H1 (cell line): ENCODE results near the gene THG1L. TPM values are rescaled to one million over a fixed set of nuclear protein-coding genes. Genes with fewer than 3 reads are reported as not detected.
A peak's percentile ranks its signal among the peaks of the same experiment; 100 is the strongest.

ENCODE experiments used
- CTCF ChIA-PET: fragments of 300-600 bp; sonication (Branson Sonifier 250); formaldehyde crosslinking; loops from one replicate; lab custom pipeline; 2021; ENCODE audit not compliant: partially characterized antibody; lab: Charles Lee
- POLR2A ChIA-PET: fragments of 300-600 bp; sonication (Branson Sonifier 250); formaldehyde crosslinking; loops from one replicate; lab custom pipeline; 2021; ENCODE audit warnings: inconsistent platforms; ENCODE audit not compliant: partially characterized antibody; lab: Charles Lee
- DNase-seq, 2 experiments: peaks; one replicate each; pipeline versions ENCODE4 v3.0.0 to v3.0.0-alpha.2; 2010 to 2022; ENCODE audit warnings: low spot score in 2 of 2, low read depth in 1 of 2, mixed read lengths in 1 of 2
- FAIRE-seq: peaks from 2 replicates; lab custom pipeline; 2011; peaks lifted over from hg19 to GRCh38; lab: Jason Lieb, UNC
- H2AFZ ChIP-seq: 2 replicates; pipeline ENCODE4 v1.8.1; 2012; ENCODE audit warnings: low read length, inconsistent platforms
- H2AK5ac ChIP-seq: 2 replicates; pipeline ENCODE4 v1.6.1; 2013; ENCODE audit warnings: low read depth, low read length
- H2BK120ac ChIP-seq: replicated peaks from 2 replicates; pipeline ENCODE3; 2013; ENCODE audit warnings: low read depth, low read length, inconsistent platforms
- H2BK12ac ChIP-seq: 2 replicates; pipeline ENCODE4 v1.6.1; 2013; ENCODE audit warnings: low read depth, low read length
- H2BK15ac ChIP-seq: 2 replicates; pipeline ENCODE4 v1.6.1; 2013; ENCODE audit warnings: low read length
- H2BK20ac ChIP-seq: 2 replicates; pipeline ENCODE4 v1.6.1; 2013; ENCODE audit warnings: low read length
- H2BK5ac ChIP-seq: 2 replicates; pipeline ENCODE4 v1.6.1; 2013; ENCODE audit warnings: low read depth, low read length
- H3K14ac ChIP-seq: 2 replicates; pipeline ENCODE4 v1.6.1; 2013; ENCODE audit warnings: inconsistent platforms; ENCODE audit not compliant: insufficient read length
- H3K18ac ChIP-seq: 2 replicates; pipeline ENCODE4 v1.6.1; 2013; ENCODE audit warnings: low read length; ENCODE audit errors: extremely low read depth
- H3K23ac ChIP-seq: 2 replicates; pipeline ENCODE4 v1.6.1; 2013; ENCODE audit warnings: inconsistent platforms; ENCODE audit not compliant: insufficient read length
- H3K23me2 ChIP-seq: 2 replicates; pipeline ENCODE4 v1.6.1; 2013; ENCODE audit warnings: low read depth, low read length
- H3K27ac ChIP-seq: 2 replicates; pipeline ENCODE4 v1.6.1; 2011; ENCODE audit warnings: low read depth, low read length, inconsistent platforms
- H3K27me3 ChIP-seq, 4 experiments: replicated peaks in 1 of 4; 1 replicate in 1 of 4; 2 replicates in 3 of 4; pipeline versions ENCODE4 v1.6.1 to v1.8.1; 2011 to 2013; ENCODE audit warnings: low read length in 3 of 4, mild to moderate bottlenecking in 3 of 4, inconsistent platforms in 2 of 4, mixed read lengths in 2 of 4, moderate library complexity in 1 of 4; ENCODE audit not compliant: control insufficient read depth in 3 of 4, insufficient read depth in 3 of 4; ENCODE audit errors: extremely low read depth in 1 of 4
- H3K36me3 ChIP-seq, 4 experiments: 2 replicates each; pipeline versions ENCODE4 v1.6.1 to v1.8.1; 2011 to 2013; ENCODE audit warnings: mild to moderate bottlenecking in 4 of 4, low read length in 3 of 4, moderate library complexity in 2 of 4, control low read depth in 1 of 4, inconsistent platforms in 1 of 4; ENCODE audit not compliant: insufficient read depth in 4 of 4, control insufficient read depth in 2 of 4
- H3K4ac ChIP-seq: replicated peaks from 2 replicates; pipeline ENCODE3; 2013; ENCODE audit warnings: low read length, low read depth, mixed read lengths, inconsistent platforms; ENCODE audit not compliant: insufficient read length
- H3K4me1 ChIP-seq, 4 experiments: replicated peaks in 1 of 4; 1 replicate in 1 of 4; 2 replicates in 3 of 4; pipeline versions ENCODE4 v1.6.1 to v1.8.1; 2011 to 2013; ENCODE audit warnings: low read length in 3 of 4, inconsistent platforms in 2 of 4, mixed read lengths in 1 of 4; ENCODE audit not compliant: insufficient read depth in 4 of 4, control insufficient read depth in 3 of 4
- H3K4me2 ChIP-seq, 2 experiments: 2 replicates each; pipeline versions ENCODE4 v1.6.1 to v1.8.1; 2011 to 2013; ENCODE audit warnings: low read depth in 2 of 2, low read length in 2 of 2, control low read depth in 1 of 2, inconsistent platforms in 1 of 2, mild to moderate bottlenecking in 1 of 2; ENCODE audit not compliant: insufficient read depth in 1 of 2
- H3K4me3 ChIP-seq, 4 experiments: fragments of 200-600, 300-600 bp in 1 of 4; sonication (generic), shearing (Covaris generic), sonication (Bioruptor Twin) in 1 of 4; 2 replicates each; pipeline versions ENCODE4 v1.5.1 to v1.8.1; 2011 to 2016; ENCODE audit warnings: low read length in 4 of 4, low read depth in 3 of 4, control low read depth in 2 of 4, inconsistent platforms in 2 of 4, mild to moderate bottlenecking in 2 of 4, mixed read lengths in 1 of 4, moderate library complexity in 1 of 4; ENCODE audit not compliant: insufficient read depth in 2 of 4; ENCODE audit errors: extremely low read depth in 1 of 4
- H3K56ac ChIP-seq: replicated peaks from 2 replicates; pipeline ENCODE3; 2013; ENCODE audit warnings: low read depth, mild to moderate bottlenecking, mixed read lengths, low read length, inconsistent platforms; ENCODE audit not compliant: insufficient read length
- H3K79me1 ChIP-seq: 2 replicates; pipeline ENCODE4 v1.6.1; 2013; ENCODE audit warnings: low read depth, low read length, control low read depth
- H3K79me2 ChIP-seq, 2 experiments: 2 replicates each; pipeline versions ENCODE4 v1.6.1 to v1.8.1; 2012 to 2013; ENCODE audit warnings: low read length in 2 of 2, mild to moderate bottlenecking in 2 of 2, inconsistent platforms in 1 of 2; ENCODE audit not compliant: insufficient read depth in 2 of 2, control insufficient read depth in 1 of 2
- H3K9ac ChIP-seq, 4 experiments: replicated peaks in 1 of 4; 1 replicate in 1 of 4; 2 replicates in 3 of 4; pipeline versions ENCODE4 v1.6.1 to v1.8.1; 2011 to 2013; ENCODE audit warnings: low read depth in 3 of 4, low read length in 3 of 4, control low read depth in 2 of 4, mild to moderate bottlenecking in 2 of 4, moderate library complexity in 2 of 4, inconsistent platforms in 1 of 4; ENCODE audit errors: extremely low read depth in 1 of 4
- H3K9me3 ChIP-seq, 2 experiments: 2 replicates each; pipeline versions ENCODE4 v1.6.1 to v1.8.1; 2012 to 2013; ENCODE audit warnings: mild to moderate bottlenecking in 2 of 2, moderate library complexity in 2 of 2, control low read depth in 1 of 2, inconsistent platforms in 1 of 2, low read depth in 1 of 2, low read length in 1 of 2, mixed read lengths in 1 of 2; ENCODE audit not compliant: insufficient read depth in 2 of 2
- H4K20me1 ChIP-seq, 2 experiments: replicated peaks in 1 of 2; 2 replicates each; pipeline versions ENCODE3 to v1.8.1; 2011 to 2013; ENCODE audit warnings: inconsistent platforms in 2 of 2, low read length in 2 of 2, mild to moderate bottlenecking in 1 of 2; ENCODE audit not compliant: insufficient read depth in 2 of 2, control insufficient read depth in 1 of 2
- H4K5ac ChIP-seq: 2 replicates; pipeline ENCODE4 v1.6.1; 2013; ENCODE audit warnings: low read length, low read depth, mixed read lengths, inconsistent platforms; ENCODE audit not compliant: insufficient read length
- H4K8ac ChIP-seq: 2 replicates; pipeline ENCODE4 v1.8.0; 2013; ENCODE audit warnings: mild to moderate bottlenecking, moderate library complexity, low read length, inconsistent platforms; ENCODE audit not compliant: insufficient read depth; ENCODE audit errors: extremely low read depth
- H4K91ac ChIP-seq: replicated peaks from 2 replicates; pipeline ENCODE3; 2013; ENCODE audit warnings: low read length, mixed read lengths, inconsistent platforms; ENCODE audit not compliant: insufficient read length
- ASH2L ChIP-seq: fragments of 200-600, 300-600 bp; sonication (generic); IDR thresholded peaks from one replicate; pipeline ENCODE4 v1.7.1; 2017; ENCODE audit warnings: low read length
- ATF3 ChIP-seq: IDR thresholded peaks from 2 replicates; pipeline ENCODE4 v1.6.1; 2011; ENCODE audit warnings: low read depth, mild to moderate bottlenecking, low read length; ENCODE audit not compliant: insufficient read depth
- BCL11A ChIP-seq, 2 experiments: IDR thresholded peaks; one replicate each; pipeline ENCODE4 v1.6.1; 2011; ENCODE audit warnings: low read depth in 2 of 2, low read length in 2 of 2, mild to moderate bottlenecking in 2 of 2
- CHD2 ChIP-seq: IDR thresholded peaks from 2 replicates; pipeline ENCODE4 v1.6.1; 2012; ENCODE audit warnings: low read length, improper control_type of control experiment
- CREB1 ChIP-seq: IDR thresholded peaks from 2 replicates; pipeline ENCODE4 v1.6.1; 2012; ENCODE audit warnings: inconsistent platforms
- CTBP2 ChIP-seq: IDR thresholded peaks from 2 replicates; pipeline ENCODE4 v1.7.0; 2011; ENCODE audit warnings: borderline replicate concordance, mild to moderate bottlenecking, moderate library complexity, mixed read lengths, low read length; ENCODE audit not compliant: insufficient read depth, insufficient read length
- EGR1 ChIP-seq: IDR thresholded peaks from 2 replicates; pipeline ENCODE4 v1.6.1; 2011; ENCODE audit warnings: low read depth, low read length, borderline replicate concordance
- EZH2 ChIP-seq: fragments of 200-600 bp; sonication (generic); IDR thresholded peaks from 2 replicates; pipeline ENCODE4 v1.7.1; 2012; ENCODE audit warnings: low read depth, mild to moderate bottlenecking, moderate library complexity, low read length, inconsistent platforms; ENCODE audit not compliant: severe bottlenecking
- FOSL1 ChIP-seq: IDR thresholded peaks from 2 replicates; pipeline ENCODE4 v1.6.1; 2011; ENCODE audit warnings: mild to moderate bottlenecking, low read depth, low read length, moderate library complexity; ENCODE audit not compliant: insufficient read depth
- SP1 ChIP-seq: IDR thresholded peaks from 2 replicates; pipeline ENCODE4 v1.6.1; 2011; ENCODE audit warnings: low read depth, low read length
- TBP ChIP-seq: IDR thresholded peaks from 2 replicates; pipeline ENCODE4 v1.6.1; 2011; ENCODE audit warnings: low read depth, low read length, improper control_type of control experiment
- WGBS, 2 experiments: shearing (Covaris generic) in 1 of 2; methylation state at CpG; one replicate each; pipeline versions ENCODE4 v1.1.6 to v1.1.7; 2013 to 2015; ENCODE audit warnings: low lambda C conversion rate in 2 of 2, mixed read lengths in 2 of 2, inconsistent platforms in 1 of 2, low coverage in 1 of 2, missing lambda C conversion rate in 1 of 2; ENCODE audit not compliant: insufficient replicate concordance in 2 of 2, insufficient coverage in 1 of 2, insufficient read length in 1 of 2; ENCODE audit errors: extremely low coverage in 1 of 2, missing lambda C conversion rate in 1 of 2; 5-methylcytosine and 5-hydroxymethylcytosine counted together
- polyA plus RNA-seq, 7 experiments: library from polyadenylated mRNA; depleted of rRNA in 3 of 7; stranded (reverse) in 5 of 7; unstranded in 2 of 7; fragments of >200 nt in 5 of 7; fragments of 200-250 nt in 2 of 7; gene quantifications; 1 replicate in 5 of 7; 2 replicates in 1 of 7; 4 replicates in 1 of 7; pipeline versions ENCODE4 v1.2.1 to v1.2.3, GENCODE V29; 2011 to 2013; ENCODE audit warnings: missing spikeins in 2 of 7, mixed read lengths in 2 of 7
- total RNA-seq: library from RNA; stranded (reverse); fragmentation: NEBNext Ultra II Directional; extraction: Animal tissue kit (Norgen Biotek cat#: 25700); gene quantifications from 2 replicates; pipeline ENCODE4 v1.2.1, GENCODE V29; 2021

The THG1L gene
- total and polyA plus RNA-seq, 2 of the 8 experiments (the other 6 are each of a cell fraction or from before 2014, with no cell fraction given): 8.1 to 12.4 TPM

GRCh38 chr5:157743163-157744050 is 12.2 kb downstream of the THG1L start, which contains the start of gene LSM11:
Gene LSM11 (plus strand): TSS chr5:157743712. CDS start chr5:157743751, 39 bp downstream.
- Histone ChIP-seq H4K91ac (no peak within 1 kb of the TSS), H2BK120ac (no peak within 1 kb of the TSS), H3K9ac (peak within 1 kb of the TSS; percentile 15 to 67 (median 38); a peak in 5 of 7 replicates), H4K8ac (peak within 1 kb of the TSS; percentile 92), H3K23me2 (peaks cover 6% of the 10 kb centered on the region; the same call in 1 of the 2 replicates), H3K27me3 (peaks cover 0 to 13% (median 7%) of the 10 kb centered on the region in 4 experiments; a peak in 5 of 7 replicates), H3K27ac (no peak within 1 kb of the TSS), H3K14ac (no peak within 1 kb of the TSS), H3K23ac (no peak within 1 kb of the TSS), H3K79me1 (no peaks in the 10 kb centered on the region), H3K4me3 (peak within 1 kb of the TSS; percentile 49 to 85 (median 70)), H2BK12ac (no peak within 1 kb of the TSS), H4K5ac (no peak within 1 kb of the TSS), H3K79me2 (no peaks in the 10 kb centered on the region), H2BK15ac (no peak within 1 kb of the TSS), H2BK20ac (no peak within 1 kb of the TSS), H3K4me1 (peaks cover 0 to 7% (median 0%) of the 10 kb centered on the region in 4 experiments; a peak in 3 of 7 replicates), H2AK5ac (no peak within 1 kb of the TSS), H3K9me3 (no peaks in the 10 kb centered on the region), H4K20me1 (peaks cover 0 to 3% of the 10 kb centered on the region in 2 experiments), H3K4me2 (peak within 1 kb of the TSS; percentile 78 to 90), H3K4ac (no peak within 1 kb of the TSS), H3K18ac (no peak within 1 kb of the TSS), H2AFZ (peak within 1 kb of the TSS; percentile 93), H2BK5ac (no peak within 1 kb of the TSS), H3K56ac (no peak within 1 kb of the TSS), H3K36me3 (peaks cover 3 to 9% (median 3%) of the 10 kb centered on the region in 4 experiments; a peak in 5 of 8 replicates)
- no peak for FAIRE-seq
- WGBS, 2 experiments: 6% methylated on average over 35 of the region's 79 CpGs; no CpG with 5 or more reads in 1 of the 2 experiments
- DNase-seq: peak; percentile 69 to 98
- ChIA-PET POLR2A (interaction anchor here (0.9 to 2.2 kb wide), 2 partner anchors 12 to 75 kb away, joined by 3 to 10 read pairs; partner anchors contain the start of gene THG1L), CTCF (interaction anchor here (0.6 to 4.9 kb wide), 65 partner anchors 10 to 795 kb away, joined by 3 to 57 read pairs (median 4); partner anchors contain the start of genes C5orf52, NIPAL4, SOX30 and THG1L)
- TF ChIP-seq FOSL1: no peak
- no peak for TF ChIP-seq SP1
- no peak for TF ChIP-seq EGR1
- peak; percentile 23; the same call in 1 of the 2 replicates for TF ChIP-seq CHD2
- TF ChIP-seq CREB1: peak; percentile 29; the same call in 1 of the 2 replicates
- TF ChIP-seq ASH2L: no peak
- peak; percentile 67 for TF ChIP-seq TBP
- TF ChIP-seq ATF3: peak; percentile 76
- no peak for TF ChIP-seq BCL11A (IDR thresholded peaks at IDR 0.05; ENCODE audit: low read depth in 2 of 2, low read length in 2 of 2)
- no peak for TF ChIP-seq EZH2
- no peak for TF ChIP-seq CTBP2
